ENCODE results near the gene RNF113A.
"Not testable (repeated sequence)": the region's sequence is repeated elsewhere in the genome, so short reads cannot be mapped to it uniquely, and the experiment has no call there.

Gene RNF113A

DNA sequence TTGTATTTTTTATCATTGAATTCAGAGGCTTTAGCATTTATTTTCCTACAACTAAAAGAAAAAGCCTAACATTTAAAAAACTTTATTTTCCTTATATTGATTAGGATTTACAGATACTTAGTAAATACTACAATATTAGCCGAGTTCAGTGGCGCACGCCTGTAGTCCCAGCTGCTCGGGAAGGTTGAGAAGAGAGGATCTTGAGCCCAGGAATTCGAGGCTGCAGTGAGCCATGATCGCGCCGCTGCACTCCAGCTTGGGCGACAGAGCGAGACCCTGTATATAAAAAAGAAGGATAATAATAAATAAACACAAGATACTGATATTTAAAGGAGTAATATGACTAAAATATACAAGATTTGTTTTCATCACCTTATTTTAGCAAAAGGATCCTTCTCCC is 18.1 kb downstream of the RNF113A start:
- H3K36me3 Mint-ChIP-seq (ENCODE audit: low read depth), result peaks cover 22% of the 10 kb centered on the region
- H3K27me3 Mint-ChIP-seq (ENCODE audit: low read depth, poor library complexity), result peaks cover 16% of the 10 kb centered on the region
- peak overlapping the region; percentile 91 for H3K4me3 Mint-ChIP-seq
- H3K4me1 Mint-ChIP-seq, result peaks cover 24% of the 10 kb centered on the region
- peak; percentile 17 for DNase-seq
- H3K9me3 Mint-ChIP-seq, result peaks cover 63% of the 10 kb centered on the region
- peak overlapping the region; percentile 99 for H3K27ac Mint-ChIP-seq
- TF ChIP-seq, protein P1, sequence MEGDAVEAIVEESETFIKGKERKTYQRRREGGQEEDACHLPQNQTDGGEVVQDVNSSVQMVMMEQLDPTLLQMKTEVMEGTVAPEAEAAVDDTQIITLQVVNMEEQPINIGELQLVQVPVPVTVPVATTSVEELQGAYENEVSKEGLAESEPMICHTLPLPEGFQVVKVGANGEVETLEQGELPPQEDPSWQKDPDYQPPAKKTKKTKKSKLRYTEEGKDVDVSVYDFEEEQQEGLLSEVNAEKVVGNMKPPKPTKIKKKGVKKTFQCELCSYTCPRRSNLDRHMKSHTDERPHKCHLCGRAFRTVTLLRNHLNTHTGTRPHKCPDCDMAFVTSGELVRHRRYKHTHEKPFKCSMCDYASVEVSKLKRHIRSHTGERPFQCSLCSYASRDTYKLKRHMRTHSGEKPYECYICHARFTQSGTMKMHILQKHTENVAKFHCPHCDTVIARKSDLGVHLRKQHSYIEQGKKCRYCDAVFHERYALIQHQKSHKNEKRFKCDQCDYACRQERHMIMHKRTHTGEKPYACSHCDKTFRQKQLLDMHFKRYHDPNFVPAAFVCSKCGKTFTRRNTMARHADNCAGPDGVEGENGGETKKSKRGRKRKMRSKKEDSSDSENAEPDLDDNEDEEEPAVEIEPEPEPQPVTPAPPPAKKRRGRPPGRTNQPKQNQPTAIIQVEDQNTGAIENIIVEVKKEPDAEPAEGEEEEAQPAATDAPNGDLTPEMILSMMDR (IDR thresholded peaks at IDR 0.05), result no peak

DNA sequence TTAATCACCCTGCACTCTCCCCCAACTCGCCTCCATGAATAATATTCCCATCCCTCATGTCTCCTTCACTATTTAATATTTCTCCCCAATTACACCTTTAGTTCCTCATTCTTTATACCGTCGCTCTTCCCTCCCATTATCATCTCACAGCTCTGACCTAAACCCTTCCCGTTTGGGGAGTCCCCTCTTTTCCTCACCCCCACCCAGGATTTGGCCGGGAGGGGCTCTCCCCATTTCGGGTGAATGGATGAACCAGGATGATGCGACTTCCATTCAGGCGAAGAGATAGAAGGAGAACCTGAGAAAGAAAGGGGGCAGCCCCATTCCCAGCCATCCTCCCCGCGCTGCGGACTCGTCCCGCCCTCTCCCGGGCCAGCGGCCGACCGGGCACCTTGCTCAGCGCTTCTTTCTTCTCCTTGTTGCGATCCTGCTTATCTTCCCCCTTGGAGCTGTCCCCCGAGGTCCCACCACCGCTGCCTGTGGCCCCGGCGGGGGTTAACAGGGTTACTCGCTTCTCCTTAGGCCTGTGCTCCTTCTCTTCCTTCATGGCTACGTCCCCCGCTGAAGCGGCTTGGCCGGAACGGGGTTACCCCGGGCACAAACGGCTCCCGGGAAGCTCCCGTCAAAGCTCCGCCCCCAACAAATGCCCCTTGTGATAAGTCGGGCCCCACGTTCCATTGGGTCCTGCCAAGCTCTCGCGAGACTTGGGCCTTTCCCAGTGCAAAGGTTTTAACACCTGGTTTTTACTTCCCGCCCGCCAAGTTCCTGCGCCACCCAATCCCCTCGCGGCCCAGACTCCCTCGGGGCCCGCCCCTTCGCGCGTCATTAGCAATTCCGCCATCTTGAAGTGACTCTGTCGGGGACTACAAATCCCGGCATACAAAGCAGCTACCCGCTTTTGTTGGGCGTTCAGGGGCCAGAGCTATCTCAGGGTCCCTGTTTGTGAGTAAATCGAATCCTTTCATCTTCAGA is 18.9 kb downstream of the RNF113A start, which contains the start of gene UPF3B:
TSS of gene UPF3B (minus strand) at position 582 of the 972 bp plus-strand sequence. CDS start at position 547, 35 bp downstream.
- peaks cover 59% of the 10 kb centered on the region for H3K9me3 Mint-ChIP-seq
- H3K27me3 Mint-ChIP-seq (ENCODE audit: low read depth, poor library complexity), result peaks cover 11% of the 10 kb centered on the region

DNA sequence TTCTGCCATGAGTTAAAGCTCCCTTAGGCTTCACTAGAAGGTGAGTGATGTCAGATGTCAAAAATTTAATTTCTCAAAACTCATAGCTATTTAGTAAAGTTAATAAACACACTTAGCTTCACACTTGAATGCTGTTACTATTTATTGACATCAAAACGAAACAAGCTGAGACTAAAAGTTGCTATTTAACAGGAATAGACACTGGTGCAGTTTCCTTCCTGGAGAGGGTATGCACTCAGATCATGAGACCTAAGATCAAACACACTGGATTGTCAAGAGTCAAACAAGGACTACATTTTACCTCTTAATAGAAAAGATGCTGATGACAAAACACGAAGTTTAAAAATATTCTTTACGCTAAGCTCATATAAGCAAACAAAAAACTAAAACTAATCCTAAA is 37.6 kb downstream of the RNF113A start:
- DNase-seq, result no peak
- no peaks in the 10 kb centered on the region for H3K27me3 Mint-ChIP-seq (ENCODE audit: low read depth, poor library complexity)
- TF ChIP-seq, protein P1 (IDR thresholded peaks at IDR 0.05), result no peak
- no peak overlapping the region for H3K4me3 Mint-ChIP-seq
- peaks cover 80% of the 10 kb centered on the region for H3K36me3 Mint-ChIP-seq (ENCODE audit: low read depth)
- H3K4me1 Mint-ChIP-seq, result no peaks in the 10 kb centered on the region
- peaks cover 58% of the 10 kb centered on the region for H3K9me3 Mint-ChIP-seq
- no peak overlapping the region for H3K27ac Mint-ChIP-seq

More for the DNA sequence above, 18.9 kb downstream of the RNF113A start, which contains the start of gene UPF3B:
- TF ChIP-seq, protein P1 (IDR thresholded peaks at IDR 0.05), result no peak
- Mint-ChIP-seq H3K27ac (peak within 1 kb of the TSS; percentile 99), H3K4me1 (peaks cover 24% of the 10 kb centered on the region), H3K4me3 (peak within 1 kb of the TSS; percentile 91), H3K36me3 (ENCODE audit: low read depth) (peaks cover 26% of the 10 kb centered on the region)
- peak; percentile 91 for DNase-seq

DNA sequence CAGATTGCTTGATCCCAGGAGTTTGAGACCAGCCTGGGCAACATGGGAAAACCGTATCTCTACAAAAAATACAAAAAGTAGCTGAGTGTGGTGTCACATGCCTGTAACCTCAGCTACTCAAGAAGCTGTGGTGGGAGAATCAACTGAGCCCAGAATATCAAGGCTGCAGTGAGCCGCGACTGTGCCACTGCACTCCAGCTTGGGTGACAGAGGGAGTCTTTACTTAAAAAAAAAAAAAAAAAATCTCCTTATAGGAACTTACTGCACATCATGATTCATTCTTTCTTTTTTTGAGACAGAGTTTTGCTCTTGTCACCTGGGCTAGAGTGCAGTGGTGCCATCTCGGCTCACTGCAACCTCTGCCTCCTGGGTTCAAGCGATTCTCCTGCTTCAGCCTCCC is 43.1 kb downstream of the RNF113A start:
- Mint-ChIP-seq H3K27me3 (ENCODE audit: low read depth, poor library complexity) (no peaks in the 10 kb centered on the region), H3K27ac (no peak overlapping the region)

DNA sequence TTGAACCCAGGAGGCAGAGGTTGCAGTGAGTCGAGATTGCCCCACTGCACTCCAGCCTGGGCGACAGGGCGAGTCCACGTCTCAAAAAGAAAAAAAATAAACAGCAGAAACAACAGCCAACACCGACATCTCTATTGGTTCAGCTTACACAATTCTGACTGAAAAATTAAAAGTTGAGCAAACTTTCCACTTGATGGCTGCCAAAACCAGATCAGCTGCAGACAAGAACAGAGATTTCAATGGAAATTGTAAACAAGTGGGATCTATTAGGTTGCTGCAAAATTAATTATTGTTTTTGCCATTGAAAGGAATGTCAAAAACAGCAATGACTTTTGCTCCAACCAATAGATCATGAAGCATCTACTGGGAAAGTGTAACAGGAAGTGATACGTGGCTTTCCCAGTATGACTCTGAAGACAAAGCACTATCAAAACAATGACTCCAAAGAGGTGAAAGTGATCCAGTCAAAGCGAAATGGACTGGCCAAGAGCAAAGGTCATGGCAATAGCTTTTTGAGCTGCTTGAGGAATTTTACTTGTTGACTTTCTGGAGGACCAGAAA is 45.1 kb downstream of the RNF113A start:
- H3K27me3 Mint-ChIP-seq (ENCODE audit: low read depth, poor library complexity), result no peaks in the 10 kb centered on the region
- H3K4me3 Mint-ChIP-seq, result no peak overlapping the region
- TF ChIP-seq, protein P1 (IDR thresholded peaks at IDR 0.05), result no peak
- H3K27ac Mint-ChIP-seq, result no peak overlapping the region
- H3K4me1 Mint-ChIP-seq, result no peaks in the 10 kb centered on the region
- H3K9me3 Mint-ChIP-seq, result peaks cover 56% of the 10 kb centered on the region
- no peak for DNase-seq
- peaks cover 24% of the 10 kb centered on the region for H3K36me3 Mint-ChIP-seq (ENCODE audit: low read depth)

More for the DNA sequence above, 43.1 kb downstream of the RNF113A start:
- DNase-seq, result no peak
- H3K9me3 Mint-ChIP-seq, result peaks cover 50% of the 10 kb centered on the region
- H3K36me3 Mint-ChIP-seq (ENCODE audit: low read depth), result peaks cover 34% of the 10 kb centered on the region
- no peaks in the 10 kb centered on the region for H3K4me1 Mint-ChIP-seq
- H3K4me3 Mint-ChIP-seq, result no peak overlapping the region
- TF ChIP-seq, protein P1 (IDR thresholded peaks at IDR 0.05), result no peak

- H3K9me3 Mint-ChIP-seq, result peaks cover 38% of the 10 kb centered on the region
- not testable (repeated sequence) for H3K4me1 Mint-ChIP-seq; DNase-seq; H3K4me3 Mint-ChIP-seq; H3K36me3 Mint-ChIP-seq (ENCODE audit: low read depth); H3K27ac Mint-ChIP-seq; H3K27me3 Mint-ChIP-seq (ENCODE audit: low read depth, poor library complexity)
Observed at GRCh38 chrX:119824221-119824620, 47.3 kb downstream of the RNF113A start.

DNA sequence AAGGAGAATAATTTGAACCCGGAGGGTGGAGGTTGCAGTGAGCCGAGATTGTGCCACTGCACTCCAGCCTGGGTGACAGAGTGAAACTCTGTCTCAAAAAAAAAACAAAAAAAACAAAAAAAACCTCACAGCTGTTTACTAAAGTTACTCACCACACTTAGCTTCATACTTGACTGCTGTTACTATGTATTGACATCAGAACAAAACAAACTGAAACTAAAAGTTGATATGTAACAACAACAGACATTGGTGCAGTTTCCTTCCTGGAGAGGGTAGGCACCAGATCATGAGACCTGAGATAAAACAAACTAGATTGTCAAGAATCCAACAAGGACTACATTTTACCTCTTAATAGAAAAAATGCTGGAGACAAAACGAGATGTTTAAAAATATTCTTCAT is 49.8 kb downstream of the RNF113A start:
- not testable (repeated sequence) for DNase-seq; H3K27ac Mint-ChIP-seq; H3K36me3 Mint-ChIP-seq (ENCODE audit: low read depth); H3K27me3 Mint-ChIP-seq (ENCODE audit: low read depth, poor library complexity); H3K4me3 Mint-ChIP-seq; H3K4me1 Mint-ChIP-seq
- peaks cover 54% of the 10 kb centered on the region for H3K9me3 Mint-ChIP-seq

Measured in nephron progenitor cell (in vitro differentiated cells).